Activated CD4-positive, alpha-beta T cell treated with anti-CD3 and anti-CD28 coated beads, Interleukin-2, amount 10 ng/mL, durations not matched to agents 7 days and 5 days (primary cell): ENCODE data around the gene MAN1B1. TPM values are rescaled to one million over a fixed set of nuclear protein-coding genes. Genes with fewer than 3 reads are reported as not detected.

Experiments used
- CTCF ChIA-PET: fragments of 350-600 bp; sonication (Branson Sonifier 250); formaldehyde crosslinking; loops from one replicate; lab custom pipeline; 2021; ENCODE audit warnings: antibody characterized with exemption; lab: Charles Lee
- POLR2A ChIA-PET: fragments of 350-600 bp; sonication (Branson Sonifier 250); formaldehyde crosslinking; loops from one replicate; lab custom pipeline; 2021; ENCODE audit warnings: antibody characterized with exemption; lab: Charles Lee
- DNase-seq: peaks from one replicate; pipeline ENCODE4 v3.0.0-alpha.2; 2020
- H3K27ac Mint-ChIP-seq: one replicate; pipeline ENCODE4 v1.8.0; 2021; ENCODE audit warnings: mild to moderate bottlenecking, moderate library complexity, mixed read lengths
- H3K27me3 Mint-ChIP-seq: one replicate; pipeline ENCODE4 v1.8.0; 2021; ENCODE audit warnings: mixed read lengths
- H3K36me3 Mint-ChIP-seq: one replicate; pipeline ENCODE4 v1.8.0; 2021; ENCODE audit warnings: low read depth, mixed read lengths
- H3K4me1 Mint-ChIP-seq: one replicate; pipeline ENCODE4 v1.8.0; 2021; ENCODE audit warnings: mixed read lengths
- H3K4me3 Mint-ChIP-seq: one replicate; pipeline ENCODE4 v1.8.0; 2021; ENCODE audit warnings: mild to moderate bottlenecking, moderate library complexity, mixed read lengths
- H3K9me3 Mint-ChIP-seq: one replicate; pipeline ENCODE4 v1.8.0; 2021; ENCODE audit warnings: mixed read lengths
- total RNA-seq, 2 experiments: library from RNA; stranded (reverse); gene quantifications; one replicate each; pipeline ENCODE4 v1.2.3, GENCODE V29; 2021

MAN1B1 gene
- total RNA-seq, 2 experiments from 2014 or later, result 43.0 to 55.0 TPM

GRCh38 chr9:137084526-137084925, 2.3 kb upstream of the MAN1B1 start:
- peaks cover 27% of the 10 kb centered on the region for H3K36me3 Mint-ChIP-seq
- no peak for DNase-seq
- H3K27me3 Mint-ChIP-seq, result no peaks in the 10 kb centered on the region
- H3K4me3 Mint-ChIP-seq, result no peak overlapping the region
- POLR2A ChIA-PET, result no interaction called here
- no peak overlapping the region for H3K27ac Mint-ChIP-seq
- H3K4me1 Mint-ChIP-seq, result peaks cover 41% of the 10 kb centered on the region
- CTCF ChIA-PET, result interaction anchor here (1.1 to 2.0 kb wide), 4 partner anchors 11 to 50 kb away, joined by 4 to 6 read pairs (median 4); partner anchors contain the start of gene SAPCD2
- no peaks in the 10 kb centered on the region for H3K9me3 Mint-ChIP-seq

- CTCF ChIA-PET, result interaction anchor here (0.5 to 2.9 kb wide), 17 partner anchors 9 to 298 kb away, joined by 3 to 26 read pairs (median 4); partner anchors contain the start of genes AJM1, NPDC1, NRARP and UAP1L1
- peaks cover 44% of the 10 kb centered on the region for H3K4me1 Mint-ChIP-seq
- peak overlapping the region; percentile 97 for H3K27ac Mint-ChIP-seq
- no peaks in the 10 kb centered on the region for H3K9me3 Mint-ChIP-seq
- H3K4me3 Mint-ChIP-seq, result peak overlapping the region; percentile 80
- POLR2A ChIA-PET, result interaction anchor here (1.1 to 1.8 kb wide), 3 partner anchors 10 to 32 kb away, joined by 4 to 16 read pairs (median 5); partner anchors contain the start of gene SAPCD2
- peaks cover 29% of the 10 kb centered on the region for H3K36me3 Mint-ChIP-seq
- H3K27me3 Mint-ChIP-seq, result no peaks in the 10 kb centered on the region
- DNase-seq, result peak; percentile 31
These were observed 760 bp upstream of the MAN1B1 start for GRCh38 chr9:137085920-137086530.

- H3K4me1 Mint-ChIP-seq, result peaks cover 44% of the 10 kb centered on the region
- peaks cover 28% of the 10 kb centered on the region for H3K36me3 Mint-ChIP-seq
- peak overlapping the region; percentile 85 for H3K4me3 Mint-ChIP-seq
- POLR2A ChIA-PET, result interaction anchor here (0.6 to 1.8 kb wide), 4 partner anchors 17 to 153 kb away, joined by 3 to 16 read pairs (median 7); partner anchors contain the start of genes SAPCD2 and TUBB4B
- no peak for DNase-seq
- H3K27ac Mint-ChIP-seq, result peak overlapping the region; percentile 91
- H3K27me3 Mint-ChIP-seq, result no peaks in the 10 kb centered on the region
- CTCF ChIA-PET, result interaction anchor here (0.6 to 2.9 kb wide), 19 partner anchors 8 to 357 kb away, joined by 3 to 26 read pairs (median 5); partner anchors contain the start of genes AJM1, C8G, FBXW5 and NPDC1
- H3K9me3 Mint-ChIP-seq, result no peaks in the 10 kb centered on the region
These were observed 682 bp downstream of the MAN1B1 start for GRCh38 chr9:137087409-137087925.

- DNase-seq, result no peak
- no peaks in the 10 kb centered on the region for H3K9me3 Mint-ChIP-seq
- peaks cover 34% of the 10 kb centered on the region for H3K36me3 Mint-ChIP-seq
- peak overlapping the region; percentile 91 for H3K27ac Mint-ChIP-seq
- H3K27me3 Mint-ChIP-seq, result no peaks in the 10 kb centered on the region
- CTCF ChIA-PET, result interaction anchor here (0.6 to 2.9 kb wide), 9 partner anchors 7 to 358 kb away, joined by 3 to 26 read pairs (median 5); partner anchors contain the start of genes AJM1, C8G and FBXW5
- H3K4me1 Mint-ChIP-seq, result peaks cover 45% of the 10 kb centered on the region
- H3K4me3 Mint-ChIP-seq, result peak overlapping the region; percentile 85
- POLR2A ChIA-PET, result interaction anchor here (0.6 kb wide), 1 partner anchor 20 kb away, joined by 3 read pairs; no protein-coding TSS in a partner anchor
These were observed 1.3 kb downstream of the MAN1B1 start for GRCh38 chr9:137088121-137088520.

GRCh38 chr9:137089232-137089947, 2.6 kb downstream of the MAN1B1 start:
- no peak overlapping the region for H3K4me3 Mint-ChIP-seq
- peak overlapping the region; percentile 72 for H3K27ac Mint-ChIP-seq
- peaks cover 32% of the 10 kb centered on the region for H3K36me3 Mint-ChIP-seq
- no peaks in the 10 kb centered on the region for H3K27me3 Mint-ChIP-seq
- POLR2A ChIA-PET, result no interaction called here
- no peak for DNase-seq
- no peaks in the 10 kb centered on the region for H3K9me3 Mint-ChIP-seq
- CTCF ChIA-PET, result interaction anchor here (1.0 to 1.6 kb wide), 5 partner anchors 10 to 247 kb away, joined by 3 read pairs; partner anchors contain the start of genes AJM1 and UAP1L1
- H3K4me1 Mint-ChIP-seq, result peaks cover 39% of the 10 kb centered on the region

GRCh38 chr9:137095664-137096517, 9.1 kb downstream of the MAN1B1 start:
- POLR2A ChIA-PET, result interaction anchor here (0.7 to 1.3 kb wide), 6 partner anchors 9 to 145 kb away, joined by 3 to 7 read pairs (median 3); partner anchors contain the start of genes MAN1B1 and TUBB4B
- peaks cover 46% of the 10 kb centered on the region for H3K36me3 Mint-ChIP-seq
- no peaks in the 10 kb centered on the region for H3K9me3 Mint-ChIP-seq
- CTCF ChIA-PET, result interaction anchor here (0.7 to 2.6 kb wide), 27 partner anchors 9 to 366 kb away, joined by 3 to 26 read pairs (median 4); partner anchors contain the start of genes MAN1B1, NELFB, NPDC1 and UAP1L1
- peak; percentile 92 for DNase-seq
- H3K4me1 Mint-ChIP-seq, result peaks cover 21% of the 10 kb centered on the region
- H3K27me3 Mint-ChIP-seq, result no peaks in the 10 kb centered on the region
- H3K27ac Mint-ChIP-seq, result peak overlapping the region; percentile 96
- H3K4me3 Mint-ChIP-seq, result peak overlapping the region; percentile 75

GRCh38 chr9:137096785-137097546, 10.2 kb downstream of the MAN1B1 start:
- Mint-ChIP-seq H3K36me3 (peaks cover 42% of the 10 kb centered on the region), H3K4me3 (peak overlapping the region; percentile 75), H3K27me3 (no peaks in the 10 kb centered on the region), H3K9me3 (no peaks in the 10 kb centered on the region), H3K4me1 (peaks cover 21% of the 10 kb centered on the region), H3K27ac (peak overlapping the region; percentile 96)
- DNase-seq, result no peak
- ChIA-PET POLR2A (interaction anchor here (0.7 kb wide), 1 partner anchor 27 kb away, joined by 3 read pairs; no protein-coding TSS in a partner anchor), CTCF (interaction anchor here (1.0 to 2.6 kb wide), 6 partner anchors 35 to 140 kb away, joined by 3 to 9 read pairs (median 4); partner anchors contain the start of gene NPDC1)

GRCh38 chr9:137097761-137098462, 11.1 kb downstream of the MAN1B1 start:
- CTCF ChIA-PET, result interaction anchor here (1.0 to 2.6 kb wide), 2 partner anchors 34 to 51 kb away, joined by 4 to 8 read pairs; partner anchors contain the start of gene NPDC1
- POLR2A ChIA-PET, result no interaction called here

GRCh38 chr9:137099231-137099630, 12.4 kb downstream of the MAN1B1 start:
- ChIA-PET POLR2A (no interaction called here), CTCF (interaction anchor here (0.7 to 1.0 kb wide), 2 partner anchors 9 to 20 kb away, joined by 3 read pairs; no protein-coding TSS in a partner anchor)
- H3K9me3 Mint-ChIP-seq, result no peaks in the 10 kb centered on the region
- no peak overlapping the region for H3K4me3 Mint-ChIP-seq
- peaks cover 31% of the 10 kb centered on the region for H3K36me3 Mint-ChIP-seq
- no peak for DNase-seq
- peaks cover 19% of the 10 kb centered on the region for H3K4me1 Mint-ChIP-seq
- no peaks in the 10 kb centered on the region for H3K27me3 Mint-ChIP-seq
- H3K27ac Mint-ChIP-seq, result no peak overlapping the region

More at GRCh38 chr9:137097761-137098462, 11.1 kb downstream of the MAN1B1 start:
- peak overlapping the region; percentile 50 for H3K27ac Mint-ChIP-seq
- H3K4me3 Mint-ChIP-seq, result no peak overlapping the region
- no peaks in the 10 kb centered on the region for H3K27me3 Mint-ChIP-seq
- H3K4me1 Mint-ChIP-seq, result peaks cover 20% of the 10 kb centered on the region
- H3K9me3 Mint-ChIP-seq, result no peaks in the 10 kb centered on the region
- DNase-seq, result no peak
- peaks cover 35% of the 10 kb centered on the region for H3K36me3 Mint-ChIP-seq

GRCh38 chr9:137103206-137103999, 16.6 kb downstream of the MAN1B1 start:
- ChIA-PET POLR2A (no interaction called here), CTCF (interaction anchor here (2.0 kb wide), 1 partner anchor 7 kb away, joined by 9 read pairs; no protein-coding TSS in a partner anchor)
- Mint-ChIP-seq H3K27me3 (no peaks in the 10 kb centered on the region), H3K9me3 (peaks cover 3% of the 10 kb centered on the region), H3K4me1 (no peaks in the 10 kb centered on the region), H3K36me3 (peaks cover 14% of the 10 kb centered on the region), H3K4me3 (no peak overlapping the region), H3K27ac (no peak overlapping the region)
- no peak for DNase-seq
